HepG2 (cell line): ENCODE data around the gene LRRC32. TPM values are rescaled to one million over a fixed set of nuclear protein-coding genes. Genes with fewer than 3 reads are reported as not detected.

Experiments used
- ATAC-seq: fragments of 200-7000 bp; cut with Tn5 transposase; 3 replicates; pipeline ENCODE4 v1.9.1; 2020; ENCODE audit warnings: mild to moderate bottlenecking, moderate library complexity
- BruUV-seq: library from RNA; stranded (reverse); fragments of 400-500 nt; replicated peaks from 2 replicates; lab custom pipeline; 2021; lab: Mats Ljungman, UMichigan
- CTCF ChIA-PET: fragments of 300-600 bp; formaldehyde crosslinking; extraction: SDS; loops from one replicate; lab custom pipeline; 2021; ENCODE audit warnings: low total read pairs, inconsistent platforms, low intra/inter-chr PET ratio; lab: Yijun Ruan, JAX
- POLR2A ChIA-PET: fragments of 350-600 bp; sonication (Branson Sonifier 250); formaldehyde crosslinking; loops from one replicate; lab custom pipeline; 2020; ENCODE audit warnings: antibody characterized with exemption, inconsistent platforms; lab: Yijun Ruan, JAX
- DNase-seq: peaks from one replicate; pipeline ENCODE4 v3.0.0-alpha.2; 2015; ENCODE audit warnings: low spot score
- FAIRE-seq: peaks from 3 replicates; lab custom pipeline; 2011; peaks lifted over from hg19 to GRCh38; lab: Jason Lieb, UNC
- H2AFZ ChIP-seq: one replicate; pipeline ENCODE4 v1.6.1; 2011; ENCODE audit warnings: low read length, inconsistent platforms
- H3K27ac ChIP-seq: fragments of 300-600 bp; 3 replicates; pipeline ENCODE4 v1.8.0; 2011; ENCODE audit warnings: mixed run types, mild to moderate bottlenecking, mixed read lengths, low read length, inconsistent platforms; ENCODE audit not compliant: insufficient read depth; ENCODE audit errors: extremely low read length
- H3K27me3 ChIP-seq, 2 experiments: fragments of 200-600 bp in 1 of 2; 2 replicates in 1 of 2; 3 replicates in 1 of 2; pipeline versions ENCODE4 v1.6.0 to v1.8.0; 2011; ENCODE audit warnings: low read length in 2 of 2, mild to moderate bottlenecking in 2 of 2, moderate library complexity in 2 of 2, inconsistent platforms in 1 of 2; ENCODE audit not compliant: insufficient read depth in 2 of 2, control insufficient read depth in 1 of 2
- H3K36me3 ChIP-seq, 2 experiments: fragments of 200-600 bp in 1 of 2; replicated peaks in 1 of 2; 2 replicates in 1 of 2; 3 replicates in 1 of 2; pipeline versions ENCODE4 v1.5.1 to v1.8.0; 2011; ENCODE audit warnings: low read length in 2 of 2, inconsistent platforms in 1 of 2; ENCODE audit not compliant: insufficient read depth in 2 of 2, control insufficient read depth in 1 of 2
- H3K4me1 ChIP-seq: 2 replicates; pipeline ENCODE4 v1.5.1; 2012; ENCODE audit warnings: low read length, inconsistent platforms; ENCODE audit not compliant: insufficient read depth
- H3K4me2 ChIP-seq: 2 replicates; pipeline ENCODE4 v1.6.0; 2011; ENCODE audit warnings: low read depth, low read length, inconsistent platforms
- H3K4me3 ChIP-seq, 3 experiments: fragments of 200-600 bp in 1 of 3; sonication (generic), shearing (Covaris generic) in 1 of 3; replicated peaks in 1 of 3; 2 replicates each; pipeline ENCODE4 v1.5.1; 2011 to 2016; ENCODE audit warnings: low read length in 3 of 3, inconsistent platforms in 2 of 3, low read depth in 2 of 3, mild to moderate bottlenecking in 2 of 3, control low read depth in 1 of 3, mixed read lengths in 1 of 3; ENCODE audit not compliant: insufficient read depth in 1 of 3
- H3K79me2 ChIP-seq: one replicate; pipeline ENCODE4 v1.6.1; 2011; ENCODE audit warnings: low read length, inconsistent platforms; ENCODE audit not compliant: insufficient read depth
- H3K9ac ChIP-seq: 2 replicates; pipeline ENCODE4 v1.6.0; 2011; ENCODE audit warnings: mild to moderate bottlenecking, low read depth, low read length, inconsistent platforms; ENCODE audit not compliant: insufficient read depth
- H3K9me3 ChIP-seq: 2 replicates; pipeline ENCODE4 v1.5.1; 2012; ENCODE audit warnings: mild to moderate bottlenecking, low read length
- H4K20me1 ChIP-seq: 2 replicates; pipeline ENCODE4 v1.6.0; 2011; ENCODE audit warnings: inconsistent platforms, mild to moderate bottlenecking, low read length, moderate library complexity; ENCODE audit not compliant: insufficient read depth
- ATRX ChIP-seq: sonication (generic); formaldehyde crosslinking; IDR thresholded peaks from 2 replicates; pipeline ENCODE4 v1.4.0; 2020; ENCODE audit warnings: missing genetic modification reagents, borderline replicate concordance
- CBX2 ChIP-seq, 2 experiments: fragments of 200-600 bp in 1 of 2; sonication (generic); formaldehyde crosslinking in 1 of 2; IDR thresholded peaks; 2 replicates each; pipeline versions ENCODE4 v1.7.0 to v1.8.1; 2018 to 2022; ENCODE audit warnings: low read depth in 2 of 2, low read length in 1 of 2, mild to moderate bottlenecking in 1 of 2, missing genetic modification reagents in 1 of 2
- IKZF1 ChIP-seq: fragments of 450-650 bp; IDR thresholded peaks from 2 replicates; pipeline ENCODE4 v1.7.1; 2016
- SRSF9 ChIP-seq: fragments of 200-400 bp; formaldehyde crosslinking; IDR thresholded peaks from 2 replicates; pipeline ENCODE4 v1.6.1; 2018; ENCODE audit warnings: borderline replicate concordance, mild to moderate bottlenecking, low read depth, low read length; ENCODE audit not compliant: insufficient read depth, poor library complexity, severe bottlenecking
- WGBS: methylation state at CpG from one replicate; pipeline ENCODE4 v1.1.6; 2017; ENCODE audit warnings: low lambda C conversion rate; 5-methylcytosine and 5-hydroxymethylcytosine counted together
- in situ Hi-C: cut with HindIII; loops from 2 replicates; pipeline ENCODE4 v1.10.0; 2017; ENCODE audit warnings: low pct_unique_long_range_greater_than_20kb; ENCODE audit not compliant: extremely low pct_ligation_motif_present
- intact Hi-C: fragments of 100-400 bp; cut with micrococcal nuclease; formaldehyde crosslinking; loops from one replicate; pipeline ENCODE4 v1.10.0; 2022; ENCODE audit not compliant: unreplicated experiment
- polyA plus RNA-seq, 8 experiments: library from polyadenylated mRNA; depleted of rRNA in 3 of 8; stranded (reverse) in 7 of 8; unstranded in 1 of 8; fragments of >200 nt; fragmentation: Illumina TruSeq in 4 of 8; extraction: Trizol in 4 of 8; gene quantifications; 2 replicates each; pipeline versions ENCODE4 v1.2.1 to v1.2.3, GENCODE V29; 2011 to 2016; ENCODE audit warnings: low read depth in 4 of 8, missing spikeins in 1 of 8, mixed read lengths in 1 of 8; ENCODE audit not compliant: insufficient read depth in 1 of 8
- total RNA-seq, 5 experiments: library from RNA; depleted of rRNA; stranded (reverse); fragments of >200 nt; fragmentation: Illumina TruSeq; extraction: Trizol; gene quantifications; 2 replicates each; pipeline ENCODE4 v1.2.3, GENCODE V29; 2016; ENCODE audit warnings: low read depth in 1 of 5
- TF ChIP-seq, protein P1 (sequence below): sonication (generic); formaldehyde crosslinking; IDR thresholded peaks from 2 replicates; pipeline ENCODE4 v1.8.0; 2022; ENCODE audit warnings: low read depth, missing genetic modification reagents
- TF ChIP-seq, protein P2 (sequence below): sonication (generic); formaldehyde crosslinking; IDR thresholded peaks from 2 replicates; pipeline ENCODE4 v1.4.0; 2020; ENCODE audit warnings: mild to moderate bottlenecking, missing genetic modification reagents
- TF ChIP-seq, protein P3 (sequence below): IDR thresholded peaks from 2 replicates; pipeline ENCODE4 v1.6.1; 2018; ENCODE audit warnings: missing genetic modification reagents, mild to moderate bottlenecking, missing compliant biosample characterization
- TF ChIP-seq, protein P4 (sequence below): sonication (generic); formaldehyde crosslinking; IDR thresholded peaks from 2 replicates; pipeline ENCODE4 v1.5.0; 2020; ENCODE audit warnings: missing genetic modification reagents

LRRC32 gene
- total and polyA plus RNA-seq, 2 of the 13 experiments (the other 11 are each of a cell fraction or from before 2014, with no cell fraction given), result 0.07 TPM; not detected in 1

DNA sequence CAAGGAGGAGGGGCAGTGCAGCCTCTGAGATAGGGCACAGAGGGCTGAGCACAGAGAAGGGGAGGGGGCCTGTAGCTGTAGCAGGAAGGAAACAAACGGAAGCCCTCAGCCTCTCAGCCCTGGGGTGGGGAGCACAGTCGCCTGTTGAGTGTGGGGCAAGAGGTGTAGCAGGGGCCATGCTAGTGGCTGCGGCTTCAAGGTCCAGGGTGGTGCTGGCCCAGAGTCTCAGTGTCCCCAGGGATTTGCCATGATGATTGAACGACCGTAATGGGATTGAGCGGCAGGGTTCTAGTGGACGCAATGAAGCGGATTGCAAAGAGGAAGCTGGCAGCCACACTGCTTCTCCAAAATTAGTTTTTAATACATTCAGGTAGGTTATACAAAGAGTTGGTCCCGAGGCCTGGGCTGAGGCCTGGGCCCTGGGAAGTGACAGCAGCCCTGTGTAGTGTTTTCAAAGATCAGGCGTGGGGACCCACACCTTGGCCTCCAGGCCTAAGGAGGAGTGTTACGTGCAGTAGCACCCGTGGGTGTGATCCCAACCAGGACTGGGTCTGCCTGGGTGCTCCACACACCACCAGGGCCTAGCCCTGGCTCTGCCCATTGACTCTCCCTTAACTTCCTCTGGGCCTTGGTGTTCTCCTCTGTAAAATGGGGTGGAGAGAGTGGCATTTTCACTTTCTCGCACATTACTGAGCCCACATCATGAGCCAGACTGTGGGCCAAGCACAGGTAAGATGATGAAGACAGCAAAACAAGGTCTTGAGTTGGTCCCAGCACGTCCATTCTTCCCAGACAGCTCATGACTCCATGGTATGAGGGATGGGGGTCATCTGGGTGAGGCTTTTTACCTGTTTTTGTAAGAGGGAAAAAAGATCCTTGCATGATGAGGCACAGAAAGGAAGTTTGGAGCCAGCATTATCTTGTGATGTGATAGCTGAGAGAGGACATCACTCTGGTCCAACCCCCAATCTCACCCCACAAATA, 13.1 kb downstream of the LRRC32 start:
- Histone ChIP-seq H2AFZ (no peak overlapping the region), H3K27ac (no peak overlapping the region), H3K27me3 (peaks cover 3 to 61% of the 10 kb centered on the region in 2 experiments), H3K36me3 (no peaks in the 10 kb centered on the region), H3K79me2 (no peaks in the 10 kb centered on the region), H4K20me1 (no peaks in the 10 kb centered on the region), H3K9me3 (no peaks in the 10 kb centered on the region), H3K9ac (no peak overlapping the region), H3K4me2 (no peak overlapping the region), H3K4me3 (no peak overlapping the region), H3K4me1 (no peaks in the 10 kb centered on the region)
- FAIRE-seq (no peak), ATAC-seq (no peak), DNase-seq (no peak)
- 39% methylated on average over 12 of the region's 14 CpGs for WGBS
- in situ Hi-C loops (no loop called here), intact Hi-C loops (no loop called here)
- BruUV-seq, result no TSS peak
- ChIA-PET POLR2A (no interaction called here), CTCF (no interaction called here)
- TF ChIP-seq, protein P1, sequence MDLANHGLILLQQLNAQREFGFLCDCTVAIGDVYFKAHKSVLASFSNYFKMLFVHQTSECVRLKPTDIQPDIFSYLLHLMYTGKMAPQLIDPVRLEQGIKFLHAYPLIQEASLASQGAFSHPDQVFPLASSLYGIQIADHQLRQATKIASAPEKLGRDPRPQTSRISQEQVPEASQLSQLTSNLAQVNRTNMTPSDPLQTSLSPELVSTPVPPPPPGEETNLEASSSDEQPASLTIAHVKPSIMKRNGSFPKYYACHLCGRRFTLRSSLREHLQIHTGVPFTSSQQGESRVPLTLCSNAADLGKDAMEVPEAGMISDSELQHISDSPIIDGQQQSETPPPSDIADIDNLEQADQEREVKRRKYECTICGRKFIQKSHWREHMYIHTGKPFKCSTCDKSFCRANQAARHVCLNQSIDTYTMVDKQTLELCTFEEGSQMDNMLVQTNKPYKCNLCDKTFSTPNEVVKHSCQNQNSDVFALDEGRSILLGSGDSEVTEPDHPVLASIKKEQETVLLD, result no peak
- no peak for TF ChIP-seq IKZF1
- TF ChIP-seq, protein P2, sequence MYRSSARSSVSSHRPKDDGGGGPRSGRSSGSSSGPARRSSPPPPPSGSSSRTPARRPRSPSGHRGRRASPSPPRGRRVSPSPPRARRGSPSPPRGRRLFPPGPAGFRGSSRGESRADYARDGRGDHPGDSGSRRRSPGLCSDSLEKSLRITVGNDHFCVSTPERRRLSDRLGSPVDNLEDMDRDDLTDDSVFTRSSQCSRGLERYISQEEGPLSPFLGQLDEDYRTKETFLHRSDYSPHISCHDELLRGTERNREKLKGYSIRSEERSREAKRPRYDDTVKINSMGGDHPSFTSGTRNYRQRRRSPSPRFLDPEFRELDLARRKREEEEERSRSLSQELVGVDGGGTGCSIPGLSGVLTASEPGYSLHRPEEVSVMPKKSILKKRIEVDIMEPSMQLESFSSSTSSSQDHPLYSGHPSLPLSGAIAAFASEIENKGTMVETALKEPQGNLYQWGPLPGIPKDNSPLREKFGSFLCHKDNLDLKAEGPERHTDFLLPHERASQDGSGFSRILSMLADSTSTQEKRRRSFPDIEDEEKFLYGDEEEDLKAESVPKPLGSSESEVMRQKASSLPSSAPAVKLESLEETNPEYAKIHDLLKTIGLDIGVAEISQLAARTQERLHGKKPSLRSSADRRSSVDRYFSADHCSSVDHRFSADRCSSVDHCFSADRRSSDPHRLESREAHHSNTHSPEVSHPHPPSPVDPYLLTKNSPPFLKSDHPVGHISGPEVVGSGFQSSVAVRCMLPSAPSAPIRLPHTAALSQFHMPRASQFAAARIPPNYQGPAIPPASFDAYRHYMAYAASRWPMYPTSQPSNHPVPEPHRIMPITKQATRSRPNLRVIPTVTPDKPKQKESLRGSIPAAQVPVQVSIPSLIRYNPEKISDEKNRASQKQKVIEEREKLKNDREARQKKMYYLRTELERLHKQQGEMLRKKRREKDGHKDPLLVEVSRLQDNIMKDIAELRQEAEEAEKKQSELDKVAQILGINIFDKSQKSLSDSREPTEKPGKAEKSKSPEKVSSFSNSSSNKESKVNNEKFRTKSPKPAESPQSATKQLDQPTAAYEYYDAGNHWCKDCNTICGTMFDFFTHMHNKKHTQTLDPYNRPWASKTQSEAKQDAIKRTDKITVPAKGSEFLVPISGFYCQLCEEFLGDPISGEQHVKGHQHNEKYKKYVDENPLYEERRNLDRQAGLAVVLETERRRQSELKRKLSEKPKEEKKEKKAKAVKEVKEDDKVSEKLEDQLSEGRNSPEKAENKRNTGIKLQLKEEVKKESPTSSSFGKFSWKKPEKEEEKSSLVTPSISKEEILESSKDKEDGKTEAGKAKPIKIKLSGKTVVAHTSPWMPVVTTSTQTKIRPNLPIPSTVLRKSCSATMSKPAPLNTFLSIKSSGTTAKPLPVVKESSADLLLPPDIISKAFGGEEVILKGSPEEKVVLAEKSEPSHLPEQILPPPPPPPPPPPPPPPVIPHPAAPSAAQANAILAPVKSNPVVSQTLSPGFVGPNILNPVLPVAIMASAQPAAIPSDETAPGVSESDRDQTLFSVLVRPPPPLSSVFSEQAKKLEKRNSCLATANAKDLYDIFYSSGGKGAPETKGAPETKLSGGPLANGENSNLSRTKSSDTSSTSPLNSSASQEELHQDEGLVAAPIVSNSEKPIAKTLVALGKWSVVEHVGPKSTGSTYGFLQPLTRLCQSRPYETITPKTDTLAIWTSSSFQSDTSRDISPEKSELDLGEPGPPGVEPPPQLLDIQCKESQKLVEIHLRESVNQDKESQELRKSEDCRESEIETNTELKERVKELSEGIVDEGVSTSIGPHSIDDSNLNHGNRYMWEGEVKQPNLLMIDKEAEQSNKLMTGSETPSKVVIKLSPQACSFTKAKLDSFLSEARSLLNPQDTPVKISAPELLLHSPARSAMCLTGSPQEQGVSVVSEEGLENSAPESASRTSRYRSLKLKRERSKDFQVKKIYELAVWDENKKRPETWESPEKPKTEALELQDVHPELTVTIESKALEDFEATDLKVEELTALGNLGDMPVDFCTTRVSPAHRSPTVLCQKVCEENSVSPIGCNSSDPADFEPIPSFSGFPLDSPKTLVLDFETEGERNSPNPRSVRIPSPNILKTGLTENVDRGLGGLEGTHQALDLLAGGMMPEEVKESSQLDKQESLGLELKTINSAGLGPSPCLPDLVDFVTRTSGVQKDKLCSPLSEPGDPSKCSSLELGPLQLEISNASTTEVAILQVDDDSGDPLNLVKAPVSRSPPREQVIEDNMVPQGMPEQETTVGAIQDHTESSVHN (CRISPR knock-in tag), result no peak
- TF ChIP-seq ATRX, result no peak
- TF ChIP-seq SRSF9, result no peak
- TF ChIP-seq, protein P3, sequence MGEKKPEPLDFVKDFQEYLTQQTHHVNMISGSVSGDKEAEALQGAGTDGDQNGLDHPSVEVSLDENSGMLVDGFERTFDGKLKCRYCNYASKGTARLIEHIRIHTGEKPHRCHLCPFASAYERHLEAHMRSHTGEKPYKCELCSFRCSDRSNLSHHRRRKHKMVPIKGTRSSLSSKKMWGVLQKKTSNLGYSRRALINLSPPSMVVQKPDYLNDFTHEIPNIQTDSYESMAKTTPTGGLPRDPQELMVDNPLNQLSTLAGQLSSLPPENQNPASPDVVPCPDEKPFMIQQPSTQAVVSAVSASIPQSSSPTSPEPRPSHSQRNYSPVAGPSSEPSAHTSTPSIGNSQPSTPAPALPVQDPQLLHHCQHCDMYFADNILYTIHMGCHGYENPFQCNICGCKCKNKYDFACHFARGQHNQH (CRISPR knock-in tag), result no peak
- TF ChIP-seq, protein P4, sequence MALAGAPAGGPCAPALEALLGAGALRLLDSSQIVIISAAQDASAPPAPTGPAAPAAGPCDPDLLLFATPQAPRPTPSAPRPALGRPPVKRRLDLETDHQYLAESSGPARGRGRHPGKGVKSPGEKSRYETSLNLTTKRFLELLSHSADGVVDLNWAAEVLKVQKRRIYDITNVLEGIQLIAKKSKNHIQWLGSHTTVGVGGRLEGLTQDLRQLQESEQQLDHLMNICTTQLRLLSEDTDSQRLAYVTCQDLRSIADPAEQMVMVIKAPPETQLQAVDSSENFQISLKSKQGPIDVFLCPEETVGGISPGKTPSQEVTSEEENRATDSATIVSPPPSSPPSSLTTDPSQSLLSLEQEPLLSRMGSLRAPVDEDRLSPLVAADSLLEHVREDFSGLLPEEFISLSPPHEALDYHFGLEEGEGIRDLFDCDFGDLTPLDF, result no peak
- no peak for TF ChIP-seq CBX2 (IDR thresholded peaks at IDR 0.05; ENCODE audit: low read depth, low read length)
- no peak for TF ChIP-seq CBX2 (CRISPR knock-in tag; IDR thresholded peaks at IDR 0.05; ENCODE audit: low read depth)
